Osteoblast (primary cell): ENCODE results near the gene TJP2. TPM values are rescaled to one million over a fixed set of nuclear protein-coding genes. Genes with fewer than 3 reads are reported as not detected.

Experiments
- DNase-seq: peaks from one replicate; pipeline ENCODE4 v3.0.0; 2011; ENCODE audit warnings: low spot score, mixed read lengths; ENCODE audit not compliant: insufficient read length; ENCODE audit errors: missing footprints
- H2AFZ ChIP-seq: 2 replicates; pipeline ENCODE4 v1.6.0; 2011; ENCODE audit warnings: mild to moderate bottlenecking, low read length
- H3K27ac ChIP-seq: 2 replicates; pipeline ENCODE4 v1.5.1; 2011; ENCODE audit warnings: mild to moderate bottlenecking, low read depth, low read length, moderate library complexity
- H3K27me3 ChIP-seq: 2 replicates; pipeline ENCODE4 v1.6.0; 2012; ENCODE audit warnings: mild to moderate bottlenecking, control low read depth, inconsistent platforms, low read length, moderate library complexity; ENCODE audit not compliant: insufficient read depth
- H3K36me3 ChIP-seq: 2 replicates; pipeline ENCODE4 v1.5.1; 2011; ENCODE audit warnings: mild to moderate bottlenecking, low read length, control low read depth, moderate library complexity; ENCODE audit not compliant: insufficient read depth
- H3K4me1 ChIP-seq: 2 replicates; pipeline ENCODE4 v1.5.1; 2011; ENCODE audit warnings: mild to moderate bottlenecking, low read length, control low read depth, moderate library complexity; ENCODE audit not compliant: insufficient read depth
- H3K4me2 ChIP-seq: 2 replicates; pipeline ENCODE4 v1.6.0; 2011; ENCODE audit warnings: mild to moderate bottlenecking, low read length; ENCODE audit not compliant: insufficient read depth
- H3K4me3 ChIP-seq: fragments of 200-600 bp; sonication (generic); 3 replicates; pipeline ENCODE4 v1.5.1; 2012; ENCODE audit warnings: mild to moderate bottlenecking, low read length, inconsistent platforms; ENCODE audit not compliant: insufficient read depth
- H3K79me2 ChIP-seq: 2 replicates; pipeline ENCODE4 v1.6.0; 2012; ENCODE audit warnings: mild to moderate bottlenecking, low read length, control low read depth, inconsistent platforms; ENCODE audit not compliant: insufficient read depth
- H3K9me3 ChIP-seq: 2 replicates; pipeline ENCODE4 v1.5.1; 2011; ENCODE audit warnings: low read depth, low read length, control low read depth
- H4K20me1 ChIP-seq: 2 replicates; pipeline ENCODE4 v1.6.0; 2012; ENCODE audit warnings: mild to moderate bottlenecking, low read length, control low read depth; ENCODE audit not compliant: insufficient read depth
- total RNA-seq: library from RNA; depleted of rRNA; stranded (reverse); fragments of >200 nt; gene quantifications from 2 replicates; pipeline ENCODE4 v1.2.3, GENCODE V29; 2012
- TF ChIP-seq, protein P1 (sequence below): IDR thresholded peaks from 2 replicates; pipeline ENCODE4 v1.5.1; 2011; ENCODE audit warnings: mild to moderate bottlenecking, low read depth, low read length, moderate library complexity; ENCODE audit errors: extremely low read depth

TJP2 gene
- total RNA-seq, 1 donor: 28.6 TPM

GRCh38 chr9:69229367-69229766, 55.3 kb downstream of the TJP2 start:
- Histone ChIP-seq H3K4me2 (no peak overlapping the region), H3K79me2 (no peaks in the 10 kb centered on the region), H3K36me3 (peaks cover 29% of the 10 kb centered on the region), H3K27me3 (no peaks in the 10 kb centered on the region), H3K27ac (no peak overlapping the region), H2AFZ (no peak overlapping the region), H3K9me3 (no peaks in the 10 kb centered on the region), H3K4me3 (no peak overlapping the region), H3K4me1 (no peaks in the 10 kb centered on the region), H4K20me1 (no peaks in the 10 kb centered on the region)
- TF ChIP-seq, protein P1, sequence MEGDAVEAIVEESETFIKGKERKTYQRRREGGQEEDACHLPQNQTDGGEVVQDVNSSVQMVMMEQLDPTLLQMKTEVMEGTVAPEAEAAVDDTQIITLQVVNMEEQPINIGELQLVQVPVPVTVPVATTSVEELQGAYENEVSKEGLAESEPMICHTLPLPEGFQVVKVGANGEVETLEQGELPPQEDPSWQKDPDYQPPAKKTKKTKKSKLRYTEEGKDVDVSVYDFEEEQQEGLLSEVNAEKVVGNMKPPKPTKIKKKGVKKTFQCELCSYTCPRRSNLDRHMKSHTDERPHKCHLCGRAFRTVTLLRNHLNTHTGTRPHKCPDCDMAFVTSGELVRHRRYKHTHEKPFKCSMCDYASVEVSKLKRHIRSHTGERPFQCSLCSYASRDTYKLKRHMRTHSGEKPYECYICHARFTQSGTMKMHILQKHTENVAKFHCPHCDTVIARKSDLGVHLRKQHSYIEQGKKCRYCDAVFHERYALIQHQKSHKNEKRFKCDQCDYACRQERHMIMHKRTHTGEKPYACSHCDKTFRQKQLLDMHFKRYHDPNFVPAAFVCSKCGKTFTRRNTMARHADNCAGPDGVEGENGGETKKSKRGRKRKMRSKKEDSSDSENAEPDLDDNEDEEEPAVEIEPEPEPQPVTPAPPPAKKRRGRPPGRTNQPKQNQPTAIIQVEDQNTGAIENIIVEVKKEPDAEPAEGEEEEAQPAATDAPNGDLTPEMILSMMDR: no peak
- DNase-seq: no peak

GRCh38 chr9:69232135-69232534, 58.1 kb downstream of the TJP2 start:
- Histone ChIP-seq H3K9me3 (no peaks in the 10 kb centered on the region), H2AFZ (no peak overlapping the region), H4K20me1 (no peaks in the 10 kb centered on the region)

GRCh38 chr9:69234683-69235082, 60.6 kb downstream of the TJP2 start:
- no peaks in the 10 kb centered on the region for H4K20me1 ChIP-seq
- peaks cover 44% of the 10 kb centered on the region for H3K36me3 ChIP-seq
- H2AFZ ChIP-seq: no peak overlapping the region
- H3K27me3 ChIP-seq: no peaks in the 10 kb centered on the region
- no peak overlapping the region for H3K4me3 ChIP-seq
- no peak overlapping the region for H3K27ac ChIP-seq
- TF ChIP-seq, protein P1: no peak
- no peaks in the 10 kb centered on the region for H3K79me2 ChIP-seq
- no peaks in the 10 kb centered on the region for H3K9me3 ChIP-seq
- DNase-seq: no peak
- H3K4me2 ChIP-seq: no peak overlapping the region
- no peaks in the 10 kb centered on the region for H3K4me1 ChIP-seq

More at GRCh38 chr9:69232135-69232534, 58.1 kb downstream of the TJP2 start:
- Histone ChIP-seq H3K4me1 (no peaks in the 10 kb centered on the region), H3K27ac (no peak overlapping the region), H3K36me3 (peaks cover 39% of the 10 kb centered on the region), H3K79me2 (no peaks in the 10 kb centered on the region), H3K4me2 (no peak overlapping the region), H3K27me3 (no peaks in the 10 kb centered on the region), H3K4me3 (no peak overlapping the region)
- TF ChIP-seq, protein P1: no peak
- no peak for DNase-seq

DNA sequence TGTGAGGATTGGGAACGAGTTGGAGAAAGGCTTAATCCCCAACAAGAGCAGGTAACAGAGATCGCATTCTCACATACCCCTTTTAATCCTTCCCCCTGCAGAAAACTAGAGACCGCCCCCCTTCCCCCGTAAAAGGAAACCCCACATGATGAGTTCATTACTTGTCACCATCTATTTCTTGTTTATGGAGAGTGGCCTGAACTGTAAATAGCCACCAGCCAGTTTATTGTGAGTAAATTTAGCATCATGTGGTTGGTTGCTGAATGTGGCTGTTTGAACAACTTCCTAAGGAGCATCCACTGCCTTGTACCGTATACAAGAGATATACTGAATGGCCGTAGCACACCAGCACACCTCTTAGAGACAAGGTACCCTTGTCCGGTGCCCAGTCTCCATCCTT, 62.1 kb downstream of the TJP2 start:
- TF ChIP-seq, protein P1: no peak
- H3K27me3 ChIP-seq: no peaks in the 10 kb centered on the region
- no peak overlapping the region for H3K27ac ChIP-seq
- H3K4me2 ChIP-seq: no peak overlapping the region
- no peak overlapping the region for H2AFZ ChIP-seq
- peaks cover 42% of the 10 kb centered on the region for H3K36me3 ChIP-seq
- DNase-seq: no peak
- no peaks in the 10 kb centered on the region for H3K4me1 ChIP-seq
- no peaks in the 10 kb centered on the region for H3K79me2 ChIP-seq
- H3K4me3 ChIP-seq: no peak overlapping the region
- no peaks in the 10 kb centered on the region for H3K9me3 ChIP-seq
- no peaks in the 10 kb centered on the region for H4K20me1 ChIP-seq
